ENCODE measurements around the gene HAUS7. TPM values are rescaled to one million over a fixed set of nuclear protein-coding genes. Genes with fewer than 3 reads are reported as not detected.

Gene HAUS7
- polyA plus RNA-seq, 6 donors from 2014 or later, result 16.0 to 30.6 (median 19.3) TPM

DNA sequence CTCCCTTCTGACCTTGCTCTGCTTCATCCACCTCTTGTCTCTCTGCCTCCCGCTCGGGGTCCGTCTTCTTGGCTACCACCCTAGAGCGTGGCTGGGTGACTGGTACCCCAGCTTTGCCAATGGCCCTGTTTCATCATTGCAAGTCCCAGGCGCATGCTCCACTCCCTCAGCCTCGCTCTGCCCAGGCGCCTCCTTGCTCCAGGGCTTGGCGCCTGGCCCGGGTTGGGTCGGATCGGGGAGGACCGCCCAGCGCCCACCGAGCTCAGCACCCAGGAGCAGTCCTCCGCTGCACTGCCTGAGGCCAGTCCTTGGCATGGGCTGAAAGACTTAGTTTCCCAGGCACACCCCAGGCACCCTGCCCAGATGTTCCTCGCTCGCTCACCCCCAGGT, 25.0 kb upstream of the HAUS7 start:
- H3K36me3 Mint-ChIP-seq, result no peaks in the 10 kb centered on the region
- H3K27ac Mint-ChIP-seq, result no peak overlapping the region
- no peak for ATAC-seq (ENCODE audit: low read depth in 2 of 2)
- DNase-seq, result no peak
- H3K4me3 Mint-ChIP-seq, result no peak overlapping the region
- peaks cover 0 to 12% (median 9%) of the 10 kb centered on the region in 3 donors for H3K27me3 Mint-ChIP-seq
- H3K4me1 Mint-ChIP-seq, result peaks cover 0 to 6% (median 3%) of the 10 kb centered on the region in 3 donors
- peaks cover 0 to 1% (median 0%) of the 10 kb centered on the region in 7 donors for H3K9me3 Mint-ChIP-seq

DNA sequence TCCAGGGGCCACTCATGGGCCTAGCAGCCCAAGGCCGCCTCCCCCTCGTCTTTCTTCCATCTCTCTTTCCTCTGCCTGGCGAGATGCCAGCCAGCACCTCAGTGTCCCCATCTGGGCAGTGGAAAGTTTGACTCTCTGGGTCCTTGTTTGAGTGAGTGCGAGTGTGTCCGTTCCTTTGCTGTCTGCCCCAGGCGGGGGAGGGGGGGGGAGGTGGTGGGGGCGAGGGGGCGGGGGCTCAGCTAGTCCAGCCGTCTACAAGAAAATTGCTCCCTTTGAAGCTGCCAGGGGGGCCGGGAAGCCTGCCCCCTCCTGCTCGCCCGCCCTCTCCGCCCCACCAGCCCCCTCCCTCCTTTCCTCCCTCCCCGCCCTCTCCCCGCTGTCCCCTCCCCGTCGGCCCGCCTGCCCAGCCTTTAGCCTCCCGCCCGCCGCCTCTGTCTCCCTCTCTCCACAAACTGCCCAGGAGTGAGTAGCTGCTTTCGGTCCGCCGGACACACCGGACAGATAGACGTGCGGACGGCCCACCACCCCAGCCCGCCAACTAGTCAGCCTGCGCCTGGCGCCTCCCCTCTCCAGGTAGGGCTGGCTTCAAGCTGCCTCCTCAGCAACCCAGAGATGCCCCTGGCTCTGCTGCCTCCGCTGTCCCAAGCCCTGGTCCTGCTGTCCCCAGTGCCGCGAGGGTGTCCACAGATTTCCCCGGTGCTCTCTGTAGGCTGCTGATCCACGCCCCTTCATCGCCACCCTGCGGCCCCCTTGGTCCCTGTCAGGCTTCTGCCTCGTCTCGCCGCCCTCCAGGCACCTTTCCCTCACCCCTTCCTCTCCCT, 24.4 kb upstream of the HAUS7 start, which contains the start of gene BGN:
Gene BGN (plus strand): TSS at position 440 of the 821 bp plus-strand sequence. CDS start 9,652 bp downstream, outside the sequence.
- peak in 1 of 2 donors; percentile 20 for ATAC-seq (ENCODE audit: low read depth in 2 of 2)
- DNase-seq, result no peak
- Mint-ChIP-seq H3K4me3 (peak within 1 kb of the TSS in 1 of 8 donors; percentile 55), H3K27ac (peak within 1 kb of the TSS in 1 of 6 donors; percentile 73), H3K27me3 (peaks cover 0 to 12% (median 9%) of the 10 kb centered on the region in 3 donors), H3K9me3 (peaks cover 0 to 1% (median 0%) of the 10 kb centered on the region in 7 donors), H3K4me1 (peaks cover 0 to 6% (median 3%) of the 10 kb centered on the region in 3 donors), H3K36me3 (no peaks in the 10 kb centered on the region)

DNA sequence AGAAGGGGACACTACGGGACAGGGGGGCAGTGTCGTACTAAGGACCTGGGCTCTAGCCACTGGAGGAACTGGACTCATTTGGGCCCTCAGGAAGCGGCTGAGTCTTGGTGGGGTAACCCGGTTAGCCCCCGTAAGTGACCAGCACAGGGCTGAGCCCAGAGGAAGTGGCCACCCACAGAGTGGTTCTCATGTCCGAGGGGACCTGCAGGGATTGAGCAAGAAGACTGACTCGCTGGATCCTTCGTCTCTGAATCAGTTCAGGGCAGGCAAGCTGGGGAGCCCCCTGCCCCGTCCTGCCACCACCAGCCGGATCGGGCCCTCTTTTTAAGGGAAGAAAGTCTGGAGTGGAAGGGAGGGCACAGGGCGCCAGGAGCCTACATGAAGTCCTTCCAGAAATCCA, 23.7 kb upstream of the HAUS7 start:
- H3K36me3 Mint-ChIP-seq, result no peaks in the 10 kb centered on the region
- ATAC-seq (ENCODE audit: low read depth in 2 of 2), result no peak
- peaks cover 0 to 12% (median 9%) of the 10 kb centered on the region in 3 donors for H3K27me3 Mint-ChIP-seq
- H3K9me3 Mint-ChIP-seq, result peaks cover 0 to 1% (median 0%) of the 10 kb centered on the region in 7 donors
- peak overlapping the region in 1 of 6 donors; percentile 73 for H3K27ac Mint-ChIP-seq
- no peak overlapping the region for H3K4me3 Mint-ChIP-seq
- DNase-seq, result no peak
- H3K4me1 Mint-ChIP-seq, result peaks cover 0 to 6% (median 3%) of the 10 kb centered on the region in 3 donors

DNA sequence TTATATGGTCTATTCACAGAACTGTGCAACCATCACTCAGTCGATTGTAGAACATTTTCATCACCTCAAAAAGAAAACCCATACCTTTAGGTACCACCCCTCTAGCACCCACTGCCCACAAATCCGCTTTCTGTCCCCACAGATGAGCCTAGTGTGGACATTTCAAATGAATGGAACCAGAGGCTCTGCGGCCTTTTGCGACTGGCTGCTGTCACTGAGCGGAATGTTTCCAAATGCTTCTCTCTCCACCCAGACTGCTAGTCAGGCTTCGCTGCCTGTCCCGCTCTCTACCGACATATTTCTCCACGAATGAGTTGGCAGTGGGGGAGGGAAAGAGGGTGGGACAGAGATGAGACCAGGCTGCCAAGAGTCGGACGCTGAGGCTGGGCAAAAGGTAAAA, 22.7 kb upstream of the HAUS7 start:
- Mint-ChIP-seq H3K4me1 (peaks cover 0 to 6% (median 3%) of the 10 kb centered on the region in 3 donors), H3K36me3 (no peaks in the 10 kb centered on the region), H3K27me3 (peaks cover 0 to 12% (median 9%) of the 10 kb centered on the region in 3 donors), H3K4me3 (peak overlapping the region in 1 of 8 donors; percentile 15), H3K27ac (peak overlapping the region in 1 of 6 donors; percentile 33), H3K9me3 (peaks cover 0 to 1% (median 0%) of the 10 kb centered on the region in 7 donors)
- ATAC-seq (ENCODE audit: low read depth in 2 of 2) (no peak), DNase-seq (no peak)

DNA sequence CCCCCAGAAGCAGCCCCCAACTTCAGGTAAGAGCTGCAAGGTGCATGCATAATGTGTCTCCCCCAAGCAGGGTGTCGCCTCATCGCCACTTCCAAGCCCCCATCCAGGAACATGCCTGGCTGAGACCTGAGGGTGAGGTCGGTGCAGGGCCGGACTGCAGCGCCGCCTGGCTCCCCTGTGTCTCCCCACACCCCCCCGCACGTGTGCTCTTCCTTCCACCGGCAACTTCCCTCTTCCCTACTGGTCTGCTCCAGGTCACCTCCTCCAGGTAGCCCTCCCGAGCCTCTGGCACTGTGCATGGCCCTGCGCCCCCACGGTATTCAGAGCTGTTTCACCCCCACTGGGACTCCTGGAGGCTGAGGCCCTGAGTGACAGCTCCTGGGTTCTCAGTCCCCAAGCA, 22.2 kb upstream of the HAUS7 start:
- Mint-ChIP-seq H3K9me3 (peaks cover 0 to 1% (median 0%) of the 10 kb centered on the region in 7 donors), H3K4me1 (peaks cover 0 to 6% (median 3%) of the 10 kb centered on the region in 3 donors), H3K27ac (no peak overlapping the region), H3K4me3 (no peak overlapping the region), H3K36me3 (no peaks in the 10 kb centered on the region), H3K27me3 (peaks cover 0 to 12% (median 9%) of the 10 kb centered on the region in 3 donors)
- no peak for ATAC-seq (ENCODE audit: low read depth in 2 of 2)
- no peak for DNase-seq

DNA sequence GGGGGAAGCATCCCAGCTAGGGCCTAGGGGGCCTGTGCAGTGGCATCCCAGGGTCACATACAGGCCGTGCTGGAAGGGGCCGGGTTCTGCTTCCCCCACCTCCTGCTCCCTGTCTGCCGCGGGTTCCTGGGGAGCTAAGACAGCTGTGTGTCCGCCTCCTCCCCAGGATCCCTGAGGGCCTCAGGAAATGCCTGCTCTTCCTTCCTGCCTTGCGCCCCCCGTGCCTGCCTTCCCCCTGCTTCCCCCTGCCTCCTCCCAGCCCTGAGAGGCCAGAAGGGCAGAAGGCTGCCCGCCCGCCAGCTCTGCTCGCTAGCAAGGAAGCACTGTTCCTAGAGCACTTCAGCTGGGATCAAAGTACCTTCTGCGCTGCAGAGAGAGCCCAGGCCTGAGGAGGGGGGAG, 21.5 kb upstream of the HAUS7 start:
- ATAC-seq (ENCODE audit: low read depth in 2 of 2) (no peak), DNase-seq (no peak)
- H3K9me3 Mint-ChIP-seq, result peaks cover 0 to 1% (median 0%) of the 10 kb centered on the region in 7 donors
- H3K4me1 Mint-ChIP-seq, result peaks cover 0 to 6% (median 3%) of the 10 kb centered on the region in 3 donors
- H3K4me3 Mint-ChIP-seq, result no peak overlapping the region
- peaks cover 0 to 12% (median 9%) of the 10 kb centered on the region in 3 donors for H3K27me3 Mint-ChIP-seq
- H3K27ac Mint-ChIP-seq, result no peak overlapping the region
- no peaks in the 10 kb centered on the region for H3K36me3 Mint-ChIP-seq

DNA sequence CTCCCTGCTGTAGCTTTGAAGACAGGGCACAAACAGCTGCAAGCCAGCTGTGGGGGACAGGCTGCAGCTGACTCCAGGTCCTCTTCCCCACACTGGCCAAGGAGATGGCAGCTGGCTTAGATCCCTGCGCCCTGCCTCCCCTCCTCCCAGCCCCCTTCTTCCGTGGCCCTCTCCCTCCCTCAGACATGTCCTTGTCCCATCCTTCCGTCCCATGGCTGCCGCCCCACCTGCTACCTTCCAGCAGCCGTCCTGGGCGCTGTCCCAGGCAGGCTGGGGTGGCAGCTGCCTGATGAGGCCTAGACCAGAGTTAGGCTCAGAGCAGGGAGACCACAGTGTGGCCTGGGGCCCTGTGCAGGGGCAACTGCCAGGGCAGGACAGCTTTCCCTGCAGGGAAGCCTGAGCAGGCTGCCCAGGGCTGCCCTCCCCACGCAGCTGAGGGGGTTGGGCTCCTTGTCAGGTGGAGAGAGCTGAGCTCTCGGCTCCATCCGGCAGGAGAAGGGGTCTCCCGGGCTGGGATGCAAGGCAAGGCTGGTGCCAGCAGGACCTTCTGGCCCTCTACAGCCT, 21.1 kb upstream of the HAUS7 start:
- H3K27me3 Mint-ChIP-seq, result peaks cover 0 to 12% (median 9%) of the 10 kb centered on the region in 3 donors
- H3K4me3 Mint-ChIP-seq, result no peak overlapping the region
- H3K36me3 Mint-ChIP-seq, result no peaks in the 10 kb centered on the region
- peaks cover 0 to 6% (median 3%) of the 10 kb centered on the region in 3 donors for H3K4me1 Mint-ChIP-seq
- ATAC-seq (ENCODE audit: low read depth in 2 of 2) (no peak), DNase-seq (no peak)
- H3K27ac Mint-ChIP-seq, result no peak overlapping the region
- H3K9me3 Mint-ChIP-seq, result peaks cover 0 to 1% (median 0%) of the 10 kb centered on the region in 7 donors

DNA sequence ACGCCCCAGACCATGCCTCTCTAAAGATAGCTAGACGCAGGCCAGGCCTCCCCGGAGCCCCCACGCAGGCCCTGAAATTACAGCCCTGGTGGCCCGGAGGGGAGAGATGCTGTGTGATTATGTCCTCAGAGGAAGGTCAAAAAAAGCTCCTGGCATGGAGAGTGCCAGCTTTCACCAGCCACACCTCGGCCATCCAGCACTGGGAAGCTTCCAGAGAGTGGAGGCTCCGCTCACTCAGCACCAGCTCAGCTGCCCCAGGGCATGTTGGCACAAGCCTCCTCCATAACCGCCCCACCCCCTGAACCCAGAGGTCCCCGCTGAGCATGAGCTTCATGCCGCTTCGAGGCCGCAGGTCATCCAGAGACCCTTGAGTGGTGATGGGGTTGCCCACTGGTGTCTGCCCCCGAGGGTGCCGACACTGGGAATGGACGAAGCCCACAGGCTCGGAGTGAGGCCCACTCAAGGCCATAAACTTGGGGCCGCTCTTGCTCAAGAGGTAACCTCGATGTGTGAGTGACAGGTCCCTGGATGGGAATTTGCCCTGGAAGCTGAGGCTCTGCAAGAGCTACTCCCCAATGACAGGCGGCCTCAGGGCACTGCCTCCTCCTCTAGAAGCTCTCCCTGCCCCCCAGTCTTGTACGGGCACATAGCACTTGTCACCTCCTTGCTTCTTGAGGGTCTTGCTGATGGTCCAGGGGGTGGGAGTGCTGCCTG, 20.0 kb upstream of the HAUS7 start:
- H3K9me3 Mint-ChIP-seq, result peaks cover 0 to 1% (median 0%) of the 10 kb centered on the region in 7 donors
- peaks cover 0 to 4% (median 3%) of the 10 kb centered on the region in 3 donors for H3K4me1 Mint-ChIP-seq
- peaks cover 0 to 7% (median 6%) of the 10 kb centered on the region in 3 donors for H3K27me3 Mint-ChIP-seq
- DNase-seq (no peak), ATAC-seq (ENCODE audit: low read depth in 2 of 2) (no peak)
- no peaks in the 10 kb centered on the region for H3K36me3 Mint-ChIP-seq
- H3K27ac Mint-ChIP-seq, result no peak overlapping the region
- H3K4me3 Mint-ChIP-seq, result no peak overlapping the region

DNA sequence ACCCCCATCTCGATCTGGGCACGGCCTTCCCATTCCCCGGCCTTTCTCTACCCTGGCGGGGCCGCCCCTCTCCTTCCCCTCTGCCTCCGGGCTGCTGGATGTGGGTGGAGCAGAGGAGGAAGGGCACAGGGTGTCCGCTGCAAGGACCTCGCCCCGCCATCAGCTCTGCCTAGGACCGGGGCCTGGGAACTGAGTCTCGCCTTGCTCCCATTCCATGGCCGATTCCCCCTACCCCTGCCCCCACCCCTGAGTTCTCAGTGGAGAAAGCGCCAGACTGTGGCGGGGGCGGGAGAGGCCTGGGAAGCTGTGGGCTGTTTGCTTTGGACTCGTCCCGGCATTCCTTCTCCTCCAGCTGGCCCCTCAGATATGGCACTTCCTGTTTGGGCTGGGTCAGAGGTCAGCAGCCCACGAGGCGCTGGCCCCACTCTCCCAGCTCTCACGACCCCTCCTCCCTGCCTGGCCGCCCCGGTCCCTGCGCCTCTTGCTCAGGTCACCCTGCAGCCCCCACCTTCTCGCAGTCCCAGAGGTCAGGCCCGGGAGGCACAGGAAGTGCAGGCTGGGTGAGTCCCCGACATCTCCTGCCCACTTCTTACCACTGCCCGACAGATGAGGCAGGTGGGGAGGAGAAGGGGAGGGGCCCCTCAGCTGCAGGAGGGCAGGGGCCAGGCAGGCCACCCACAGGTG, 18.0 kb upstream of the HAUS7 start:
- Mint-ChIP-seq H3K4me1 (no peaks in the 10 kb centered on the region), H3K27me3 (no peaks in the 10 kb centered on the region), H3K4me3 (no peak overlapping the region), H3K9me3 (peaks cover 0 to 1% (median 0%) of the 10 kb centered on the region in 7 donors), H3K36me3 (no peaks in the 10 kb centered on the region), H3K27ac (no peak overlapping the region)
- ATAC-seq (ENCODE audit: low read depth in 2 of 2), result no peak
- no peak for DNase-seq

DNA sequence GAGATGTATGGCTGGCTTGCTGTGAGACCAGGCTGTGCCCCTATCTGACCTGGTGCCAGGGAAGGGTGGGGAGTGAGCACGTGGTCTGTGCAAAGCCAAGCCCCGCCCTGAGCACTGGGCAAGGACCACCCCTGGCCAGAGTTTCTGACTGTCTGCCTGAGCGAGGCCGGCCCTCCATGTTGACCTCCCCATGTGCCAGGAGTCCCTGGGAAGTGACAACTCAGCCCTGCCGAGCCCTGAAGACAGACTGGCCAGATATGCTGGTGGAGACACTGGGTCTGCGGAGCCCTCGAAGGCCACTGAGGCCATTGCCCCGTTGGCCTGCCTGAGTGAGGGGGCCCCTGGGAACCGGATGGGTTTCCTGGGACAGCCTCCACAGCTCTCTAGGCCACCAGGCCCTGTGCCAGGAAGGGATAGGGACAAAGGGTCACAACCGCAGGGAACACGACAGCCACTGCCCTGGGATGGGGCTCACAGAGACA, 17.3 kb upstream of the HAUS7 start:
- H3K36me3 Mint-ChIP-seq, result no peaks in the 10 kb centered on the region
- ATAC-seq (ENCODE audit: low read depth in 2 of 2) (no peak), DNase-seq (no peak)
- no peaks in the 10 kb centered on the region for H3K4me1 Mint-ChIP-seq
- no peaks in the 10 kb centered on the region for H3K27me3 Mint-ChIP-seq
- H3K4me3 Mint-ChIP-seq, result peak overlapping the region in 1 of 8 donors; percentile 22
- no peaks in the 10 kb centered on the region for H3K9me3 Mint-ChIP-seq
- H3K27ac Mint-ChIP-seq, result no peak overlapping the region

DNA sequence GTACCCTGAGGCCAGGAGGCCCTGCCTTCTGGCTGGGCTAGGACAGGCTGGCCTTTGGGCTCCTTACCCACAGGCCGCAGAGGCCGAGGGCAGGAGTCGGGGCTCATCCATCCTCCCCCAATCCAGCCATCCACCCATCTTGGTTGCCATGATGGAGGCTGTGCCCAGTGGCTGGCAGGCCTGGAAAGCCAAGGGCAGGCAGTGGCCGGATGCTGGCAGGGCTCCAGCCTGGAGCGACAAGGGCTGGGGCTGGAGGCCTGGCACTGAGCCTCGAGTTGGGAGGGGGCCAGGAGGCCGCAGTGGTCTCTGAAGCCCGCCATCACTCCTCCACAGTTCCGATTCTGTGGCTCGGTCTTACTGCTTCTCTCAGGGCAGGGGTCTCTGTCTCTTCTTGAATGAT, 15.8 kb upstream of the HAUS7 start:
- Mint-ChIP-seq H3K36me3 (no peaks in the 10 kb centered on the region), H3K9me3 (no peaks in the 10 kb centered on the region), H3K27me3 (no peaks in the 10 kb centered on the region)

DNA sequence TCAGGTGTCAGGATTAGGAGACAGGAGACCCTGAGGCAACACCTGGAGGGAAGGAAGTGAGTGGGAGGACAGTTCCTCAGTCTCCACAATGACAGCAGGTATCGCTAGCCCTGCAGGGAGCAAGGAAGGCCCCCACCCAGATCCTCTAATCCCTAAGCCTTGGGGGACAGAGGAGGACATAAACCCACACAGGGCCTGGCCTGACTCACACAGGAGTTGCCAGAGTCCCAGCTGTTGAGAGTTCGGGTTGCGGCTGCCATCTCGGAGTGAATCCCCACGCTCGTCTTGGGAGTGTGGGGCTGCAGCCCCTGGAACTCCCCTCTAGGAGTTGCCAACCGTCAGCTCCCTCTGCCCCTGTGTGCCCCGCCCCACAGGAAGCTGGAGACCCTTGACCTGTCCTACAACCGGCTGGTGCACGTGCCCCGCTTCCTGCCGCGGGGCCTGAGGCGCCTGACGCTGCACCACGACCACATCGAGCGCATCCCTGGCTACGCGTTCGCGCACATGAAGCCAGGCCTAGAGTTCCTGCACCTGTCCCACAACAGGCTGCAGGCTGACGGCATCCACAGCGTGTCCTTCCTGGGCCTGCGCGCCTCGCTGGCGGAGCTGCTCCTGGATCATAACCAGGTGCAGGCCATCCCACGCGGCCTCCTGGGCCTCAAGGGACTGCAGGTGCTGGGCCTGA, 15.2 kb upstream of the HAUS7 start:
- H3K4me3 Mint-ChIP-seq, result no peak overlapping the region
- no peaks in the 10 kb centered on the region for H3K27me3 Mint-ChIP-seq
- no peaks in the 10 kb centered on the region for H3K9me3 Mint-ChIP-seq
- ATAC-seq (ENCODE audit: low read depth in 2 of 2) (no peak), DNase-seq (no peak)
- no peak overlapping the region for H3K27ac Mint-ChIP-seq
- H3K4me1 Mint-ChIP-seq, result no peaks in the 10 kb centered on the region
- H3K36me3 Mint-ChIP-seq, result no peaks in the 10 kb centered on the region

More for the DNA sequence above, 15.8 kb upstream of the HAUS7 start:
- ATAC-seq (ENCODE audit: low read depth in 2 of 2) (no peak), DNase-seq (no peak)
- Mint-ChIP-seq H3K4me3 (no peak overlapping the region), H3K27ac (no peak overlapping the region), H3K4me1 (no peaks in the 10 kb centered on the region)

Measured in naive B cell (primary cell).